HG03196 (cell line): Measurements from ENCODE around the gene AP2B1.
A peak's percentile ranks its signal among the peaks of the same experiment; 100 is the strongest.
"Not testable (repeated sequence)": the region's sequence is repeated elsewhere in the genome, so short reads cannot be mapped to it uniquely, and the experiment has no call there.

ENCODE experiments used
- ATAC-seq: cut with Tn5 transposase; IDR thresholded peaks from one replicate; pipeline ENCODE4 v1.9.1; 2021; ENCODE audit not compliant: unreplicated experiment

AP2B1 gene

DNA sequence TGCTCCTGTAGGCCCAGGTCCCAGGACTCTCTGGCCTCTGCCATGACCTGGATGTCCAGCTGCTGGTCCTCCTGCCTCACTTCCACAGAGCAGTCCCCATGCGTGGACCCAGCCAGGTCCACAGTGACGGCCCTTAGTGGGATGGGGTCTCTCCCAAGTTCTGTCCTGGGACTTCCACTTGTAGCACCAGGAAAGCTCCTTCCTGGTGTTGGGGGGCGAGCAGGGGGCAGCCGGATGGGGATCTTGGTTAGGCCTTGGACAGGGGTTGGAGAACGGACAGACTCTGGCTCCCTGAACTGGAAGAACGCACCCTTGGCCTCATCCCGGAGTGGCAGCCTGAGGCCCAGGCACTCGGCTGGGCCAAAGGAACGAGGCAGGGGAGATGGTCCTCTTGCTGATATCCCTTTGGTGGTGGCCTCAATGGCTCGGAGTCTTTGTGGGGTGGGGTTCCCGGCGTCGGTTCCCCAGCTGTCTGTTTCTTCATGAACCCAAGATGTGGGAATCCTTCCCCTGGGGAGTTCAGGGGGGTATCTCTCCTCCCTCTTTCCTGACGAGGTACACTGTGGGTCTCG is 158.7 kb downstream of the AP2B1 start:
- ATAC-seq, result no peak

GRCh38 chr17:35747540-35748017 is 160.5 kb downstream of the AP2B1 start:
- ATAC-seq, result no peak

- ATAC-seq, result no peak
Observed at GRCh38 chr17:35748341-35748841, 161.3 kb downstream of the AP2B1 start.

DNA sequence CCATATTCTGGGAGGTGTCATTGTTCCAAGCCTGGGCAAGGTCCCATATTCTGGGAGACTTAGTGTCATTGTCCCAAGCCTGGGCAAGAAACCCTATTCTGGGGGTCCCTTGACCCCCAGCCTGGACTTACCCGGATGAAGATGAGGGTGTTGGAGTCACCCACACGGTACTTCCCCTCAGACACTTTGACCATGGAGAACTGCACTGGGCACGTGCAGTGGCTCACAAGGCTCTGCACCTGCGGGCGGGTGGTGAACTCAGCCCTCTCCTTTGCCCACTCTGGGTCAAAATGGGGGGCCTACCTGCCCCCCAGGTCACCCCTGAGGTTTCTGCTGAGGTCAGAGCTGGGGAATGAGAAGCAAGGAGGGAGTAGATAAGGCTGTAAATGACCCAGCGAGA is 161.9 kb downstream of the AP2B1 start:
- ATAC-seq, result no peak

GRCh38 chr17:35749560-35750412 is 162.7 kb downstream of the AP2B1 start:
- no peak for ATAC-seq

DNA sequence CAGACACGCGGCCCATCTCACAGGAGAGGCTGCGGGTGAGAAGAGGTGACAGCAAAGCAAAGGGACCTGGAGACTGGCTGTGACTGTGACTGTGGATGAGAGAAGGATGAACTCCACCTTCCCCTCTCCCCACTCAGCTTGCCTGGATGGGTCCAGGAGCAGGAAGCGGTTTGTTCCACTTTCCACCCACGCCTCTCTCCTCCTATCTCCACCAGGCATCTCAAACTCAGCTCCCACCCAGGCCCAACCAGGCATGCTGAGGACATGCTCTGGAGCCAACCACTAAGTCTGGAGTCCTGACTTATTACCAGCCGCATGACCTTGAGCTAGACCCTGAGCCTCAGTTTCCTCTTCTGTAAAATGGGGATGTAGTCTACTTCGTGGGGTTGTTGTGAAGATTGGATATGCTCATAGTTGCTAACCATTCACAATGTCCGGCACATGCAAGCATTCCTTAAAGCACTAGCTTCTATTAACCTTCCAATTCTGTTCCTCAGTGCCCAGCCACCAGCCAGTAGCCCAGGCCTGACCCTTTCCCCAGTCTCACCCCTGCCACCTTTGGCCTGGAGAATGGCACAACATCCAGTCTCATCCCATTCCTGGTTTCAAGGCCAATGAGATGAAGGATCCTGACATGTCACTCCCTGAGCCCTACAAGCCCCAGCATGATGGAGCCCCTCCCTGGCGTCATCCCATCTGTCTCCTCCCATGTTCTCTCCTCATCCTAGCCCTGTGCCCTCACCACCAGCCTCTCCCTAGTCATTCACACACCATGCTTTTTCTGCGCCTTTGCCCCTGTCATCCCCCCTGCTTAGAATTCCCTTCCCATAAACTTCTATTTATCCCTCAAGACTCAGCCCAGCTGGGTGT is 163.6 kb downstream of the AP2B1 start:
- no peak for ATAC-seq

DNA sequence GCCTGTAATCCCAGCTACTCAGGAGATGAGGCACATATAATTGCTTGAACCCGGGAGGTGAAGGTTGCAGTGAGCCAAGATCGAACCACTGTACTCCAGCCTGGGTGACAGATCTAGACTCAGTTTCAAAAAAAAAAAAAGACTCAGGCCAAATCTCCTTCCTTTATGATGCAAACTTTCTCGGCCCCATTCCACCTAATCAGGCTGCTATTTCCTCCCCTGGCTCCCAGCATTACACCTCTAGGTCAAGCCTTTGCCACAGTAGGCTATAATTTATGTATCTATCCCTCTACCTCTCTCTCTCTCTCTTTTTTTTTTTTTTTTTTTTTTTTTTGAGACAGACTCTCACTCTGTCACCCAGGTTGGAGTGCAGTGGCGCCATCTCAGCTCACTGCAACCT is 164.4 kb downstream of the AP2B1 start:
- not testable (repeated sequence) for ATAC-seq

GRCh38 chr17:35752471-35752870 is 165.3 kb downstream of the AP2B1 start:
- ATAC-seq, result no peak

GRCh38 chr17:35752945-35753764 is 166.0 kb downstream of the AP2B1 start, which contains the start of gene GAS2L2:
TSS of gene GAS2L2 (minus strand) at chr17:35753239. CDS start at chr17:35752850, 389 bp downstream.
- no peak for ATAC-seq

DNA sequence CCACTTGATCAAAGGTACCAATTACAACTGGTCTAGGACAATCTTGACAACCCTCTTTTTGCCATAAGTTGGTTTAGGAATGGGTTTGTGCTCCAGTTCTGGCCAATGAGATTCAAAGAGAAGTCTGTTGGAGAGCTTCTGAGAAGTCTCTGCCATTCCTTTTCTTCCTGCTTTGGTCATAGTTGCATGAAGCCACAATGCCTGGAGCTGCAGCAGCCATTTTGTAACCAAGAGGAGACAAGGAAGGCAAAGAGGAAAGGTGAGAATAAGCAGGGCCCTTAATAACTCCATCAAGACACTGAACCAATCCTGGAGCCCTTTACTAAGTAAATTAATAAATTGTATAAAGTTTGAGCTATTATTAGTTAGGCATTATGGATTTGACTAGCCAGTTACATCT is 170.1 kb downstream of the AP2B1 start:
- ATAC-seq, result no peak

GRCh38 chr17:35760587-35760986 is 173.5 kb downstream of the AP2B1 start, which contains the start of gene C17orf50:
TSS of gene C17orf50 (plus strand) at chr17:35760887. CDS start at chr17:35760942, 55 bp downstream.
- no peak for ATAC-seq

- ATAC-seq, result no peak
Observed at GRCh38 chr17:35761601-35762000, 174.5 kb downstream of the AP2B1 start.

DNA sequence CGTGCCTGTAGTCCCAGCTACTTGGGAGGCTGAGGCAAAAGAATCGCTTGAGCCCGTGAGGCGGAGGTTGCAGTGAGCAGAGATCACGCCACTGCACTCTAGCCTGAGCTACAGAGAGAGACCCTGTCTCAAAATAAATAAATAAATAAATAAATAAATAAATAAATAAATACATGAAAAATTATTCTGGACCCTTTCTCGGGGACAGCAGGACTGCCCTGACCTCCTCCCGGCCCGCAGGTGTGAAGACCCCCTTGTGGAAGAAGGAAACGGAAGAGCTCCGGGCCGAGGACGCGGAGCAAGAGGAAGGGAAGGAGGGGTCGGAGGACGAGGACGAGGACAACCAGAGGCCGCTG is 176.6 kb downstream of the AP2B1 start:
- no peak for ATAC-seq

GRCh38 chr17:35764123-35764991 is 177.2 kb downstream of the AP2B1 start:
- peak; percentile 80 for ATAC-seq

- ATAC-seq, result no peak
Observed at GRCh38 chr17:35765086-35765710, 178.1 kb downstream of the AP2B1 start.

GRCh38 chr17:35765756-35766488 is 178.8 kb downstream of the AP2B1 start:
- no peak for ATAC-seq

DNA sequence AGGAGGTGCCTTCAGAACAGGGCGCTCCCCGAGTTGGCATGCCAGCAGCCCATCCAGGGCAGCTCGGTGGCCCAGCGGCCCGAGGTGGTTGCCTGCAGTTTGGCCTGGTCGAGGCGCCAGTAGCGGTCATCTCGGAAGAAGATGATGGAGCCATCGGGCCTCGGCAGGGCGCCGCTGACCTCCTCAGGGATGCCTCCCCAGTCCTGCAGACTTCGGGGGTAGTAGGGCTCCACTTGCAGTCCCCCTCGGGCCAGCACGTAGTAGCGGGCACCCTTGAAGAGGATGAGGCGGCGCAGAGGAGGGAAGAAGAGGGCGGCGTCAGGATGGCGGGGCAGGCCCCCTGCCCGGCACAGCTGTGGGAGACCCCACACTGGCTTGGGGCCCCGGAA is 179.4 kb downstream of the AP2B1 start:
- ATAC-seq, result no peak

GRCh38 chr17:35766903-35767510 is 179.9 kb downstream of the AP2B1 start:
- ATAC-seq, result no peak
